HEK293 (cell line): Measurements from ENCODE around the gene BID.

Source experiments
- CTCF ChIA-PET: fragments of 350-600 bp; formaldehyde crosslinking; extraction: SDS; loops from one replicate; lab custom pipeline; 2021; ENCODE audit warnings: antibody characterized with exemption; lab: Yijun Ruan, JAX
- POLR2A ChIA-PET: fragments of 300-600 bp; formaldehyde crosslinking; extraction: SDS; loops from one replicate; lab custom pipeline; 2020; ENCODE audit warnings: antibody characterized with exemption, inconsistent platforms; lab: Yijun Ruan, JAX
- H3K27ac ChIP-seq: fragments of 200-500 bp; sonication (Bioruptor generic); 2 replicates; pipeline ENCODE4 v1.5.1; 2014; ENCODE audit warnings: low read depth, low read length, control low read depth, inconsistent platforms; ENCODE audit errors: extremely low read depth
- H3K36me3 ChIP-seq, 2 experiments: fragments of 200-500 bp in 1 of 2; sonication (Bioruptor generic) in 1 of 2; 1 replicate in 1 of 2; 2 replicates in 1 of 2; pipeline ENCODE4 v1.5.1; 2014 to 2017; ENCODE audit warnings: inconsistent platforms in 2 of 2, low read length in 2 of 2; ENCODE audit not compliant: control insufficient read depth in 2 of 2, insufficient read depth in 1 of 2
- H3K4me1 ChIP-seq: fragments of 200-500 bp; sonication (Bioruptor generic); 2 replicates; pipeline ENCODE4 v1.5.1; 2014; ENCODE audit warnings: mild to moderate bottlenecking, low read length, inconsistent platforms; ENCODE audit not compliant: control insufficient read depth, insufficient read depth
- H3K4me3 ChIP-seq: 2 replicates; pipeline ENCODE4 v1.5.1; 2011; ENCODE audit warnings: low read depth, mild to moderate bottlenecking, control low read depth, low read length, moderate library complexity
- H3K9me3 ChIP-seq: fragments of 200-500 bp; sonication (Bioruptor generic); 2 replicates; pipeline ENCODE4 v1.5.1; 2014; ENCODE audit warnings: low read depth, low read length, inconsistent platforms; ENCODE audit not compliant: control insufficient read depth, insufficient read depth
- SETDB1 ChIP-seq: IDR thresholded peaks from one replicate; pipeline ENCODE4 v1.6.1; 2017; ENCODE audit warnings: mild to moderate bottlenecking, low read length, moderate library complexity, mixed read lengths; ENCODE audit not compliant: insufficient read length
- SP3 ChIP-seq: fragments of 450-650 bp; formaldehyde crosslinking; IDR thresholded peaks from 2 replicates; pipeline ENCODE4 v1.5.1; 2016; ENCODE audit warnings: missing biosample characterization, missing genetic modification characterization
- ZNF174 ChIP-seq: fragments of 450-650 bp; formaldehyde crosslinking; IDR thresholded peaks from 2 replicates; pipeline ENCODE4 v1.5.0; 2017; ENCODE audit warnings: missing biosample characterization, mild to moderate bottlenecking, missing genetic modification characterization
- ZNF202 ChIP-seq: fragments of 450-650 bp; formaldehyde crosslinking; IDR thresholded peaks from 2 replicates; pipeline ENCODE4 v1.5.1; 2016; ENCODE audit warnings: missing biosample characterization, missing genetic modification characterization, borderline replicate concordance
- ZNF394 ChIP-seq: fragments of 450-650 bp; formaldehyde crosslinking; IDR thresholded peaks from 2 replicates; pipeline ENCODE4 v1.5.1; 2016; ENCODE audit warnings: missing biosample characterization, missing genetic modification characterization, mild to moderate bottlenecking, moderate library complexity, borderline replicate concordance
- ZNF404 ChIP-seq: fragments of 450-650 bp; formaldehyde crosslinking; IDR thresholded peaks from 2 replicates; pipeline ENCODE4 v1.5.1; 2017; ENCODE audit warnings: missing biosample characterization, missing genetic modification characterization
- ZNF561 ChIP-seq: fragments of 450-650 bp; IDR thresholded peaks from 2 replicates; pipeline ENCODE4 v1.5.1; 2018; ENCODE audit warnings: missing biosample characterization, missing genetic modification characterization, borderline replicate concordance
- ZNF776 ChIP-seq: fragments of 450-650 bp; formaldehyde crosslinking; IDR thresholded peaks from 2 replicates; pipeline ENCODE4 v1.5.0; 2017; ENCODE audit warnings: missing biosample characterization, missing genetic modification characterization, borderline replicate concordance
- ZSCAN30 ChIP-seq: fragments of 450-650 bp; IDR thresholded peaks from 2 replicates; pipeline ENCODE4 v1.5.1; 2018; ENCODE audit warnings: missing biosample characterization, mild to moderate bottlenecking, missing genetic modification characterization, moderate library complexity
- TF ChIP-seq, protein P1 (sequence below): fragments of 450-650 bp; formaldehyde crosslinking; IDR thresholded peaks from 2 replicates; pipeline ENCODE4 v1.5.1; 2016; ENCODE audit warnings: missing biosample characterization, missing genetic modification characterization
- TF ChIP-seq, protein P2 (sequence below): fragments of 450-650 bp; formaldehyde crosslinking; IDR thresholded peaks from 2 replicates; pipeline ENCODE4 v1.5.1; 2017; ENCODE audit warnings: missing biosample characterization, missing genetic modification characterization
- TF ChIP-seq, protein P3 (sequence below): fragments of 450-650 bp; formaldehyde crosslinking; IDR thresholded peaks from 2 replicates; pipeline ENCODE4 v1.5.1; 2016; ENCODE audit warnings: missing biosample characterization, missing genetic modification characterization, borderline replicate concordance
- TF ChIP-seq, protein P4 (sequence below): fragments of 450-650 bp; formaldehyde crosslinking; IDR thresholded peaks from 2 replicates; pipeline ENCODE4 v1.5.1; 2016; ENCODE audit warnings: missing biosample characterization, missing genetic modification characterization
- TF ChIP-seq, protein P5 (sequence below): fragments of 450-650 bp; formaldehyde crosslinking; IDR thresholded peaks from 2 replicates; pipeline ENCODE4 v1.5.1; 2016; ENCODE audit warnings: missing biosample characterization, missing genetic modification characterization
- TF ChIP-seq, protein P6 (sequence below): fragments of 450-650 bp; formaldehyde crosslinking; IDR thresholded peaks from 2 replicates; pipeline ENCODE4 v1.5.1; 2016; ENCODE audit warnings: missing biosample characterization, missing genetic modification characterization, borderline replicate concordance
- TF ChIP-seq, protein P7 (sequence below): fragments of 450-650 bp; formaldehyde crosslinking; IDR thresholded peaks from 2 replicates; pipeline ENCODE4 v1.5.1; 2016; ENCODE audit warnings: missing biosample characterization, missing genetic modification characterization

BID gene

DNA sequence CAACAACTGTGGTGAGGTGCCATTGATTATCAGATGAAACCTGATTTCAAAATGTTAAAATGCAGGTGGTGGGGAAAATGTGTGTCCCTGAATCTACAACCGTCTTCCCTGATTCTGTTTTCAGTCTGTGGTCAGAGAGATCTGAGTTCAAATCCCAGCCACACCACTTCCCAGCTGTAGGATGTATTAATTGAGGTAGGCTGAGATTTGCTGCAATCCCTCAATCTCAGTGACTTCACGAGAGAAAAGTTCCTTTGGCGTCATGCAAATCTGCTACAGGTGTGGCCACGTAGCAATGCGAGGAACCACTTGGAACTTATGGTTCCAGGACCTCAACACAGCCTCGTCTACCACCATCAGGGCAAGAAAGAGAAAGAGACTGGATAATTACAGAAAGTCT is 79.5 kb downstream of the BID start:
- Histone ChIP-seq H3K36me3 (peaks cover 0 to 12% of the 10 kb centered on the region in 2 experiments), H3K27ac (no peak overlapping the region), H3K4me3 (no peak overlapping the region)
- TF ChIP-seq, protein P1, sequence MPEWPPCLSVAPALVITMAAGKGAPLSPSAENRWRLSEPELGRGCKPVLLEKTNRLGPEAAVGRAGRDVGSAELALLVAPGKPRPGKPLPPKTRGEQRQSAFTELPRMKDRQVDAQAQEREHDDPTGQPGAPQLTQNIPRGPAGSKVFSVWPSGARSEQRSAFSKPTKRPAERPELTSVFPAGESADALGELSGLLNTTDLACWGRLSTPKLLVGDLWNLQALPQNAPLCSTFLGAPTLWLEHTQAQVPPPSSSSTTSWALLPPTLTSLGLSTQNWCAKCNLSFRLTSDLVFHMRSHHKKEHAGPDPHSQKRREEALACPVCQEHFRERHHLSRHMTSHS (tag by site-specific recombination) = no peak
- TF ChIP-seq ZNF202 (tag by site-specific recombination) = no peak
- TF ChIP-seq, protein P2, sequence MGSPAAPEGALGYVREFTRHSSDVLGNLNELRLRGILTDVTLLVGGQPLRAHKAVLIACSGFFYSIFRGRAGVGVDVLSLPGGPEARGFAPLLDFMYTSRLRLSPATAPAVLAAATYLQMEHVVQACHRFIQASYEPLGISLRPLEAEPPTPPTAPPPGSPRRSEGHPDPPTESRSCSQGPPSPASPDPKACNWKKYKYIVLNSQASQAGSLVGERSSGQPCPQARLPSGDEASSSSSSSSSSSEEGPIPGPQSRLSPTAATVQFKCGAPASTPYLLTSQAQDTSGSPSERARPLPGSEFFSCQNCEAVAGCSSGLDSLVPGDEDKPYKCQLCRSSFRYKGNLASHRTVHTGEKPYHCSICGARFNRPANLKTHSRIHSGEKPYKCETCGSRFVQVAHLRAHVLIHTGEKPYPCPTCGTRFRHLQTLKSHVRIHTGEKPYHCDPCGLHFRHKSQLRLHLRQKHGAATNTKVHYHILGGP (tag by site-specific recombination) = no peak
- TF ChIP-seq, protein P3, sequence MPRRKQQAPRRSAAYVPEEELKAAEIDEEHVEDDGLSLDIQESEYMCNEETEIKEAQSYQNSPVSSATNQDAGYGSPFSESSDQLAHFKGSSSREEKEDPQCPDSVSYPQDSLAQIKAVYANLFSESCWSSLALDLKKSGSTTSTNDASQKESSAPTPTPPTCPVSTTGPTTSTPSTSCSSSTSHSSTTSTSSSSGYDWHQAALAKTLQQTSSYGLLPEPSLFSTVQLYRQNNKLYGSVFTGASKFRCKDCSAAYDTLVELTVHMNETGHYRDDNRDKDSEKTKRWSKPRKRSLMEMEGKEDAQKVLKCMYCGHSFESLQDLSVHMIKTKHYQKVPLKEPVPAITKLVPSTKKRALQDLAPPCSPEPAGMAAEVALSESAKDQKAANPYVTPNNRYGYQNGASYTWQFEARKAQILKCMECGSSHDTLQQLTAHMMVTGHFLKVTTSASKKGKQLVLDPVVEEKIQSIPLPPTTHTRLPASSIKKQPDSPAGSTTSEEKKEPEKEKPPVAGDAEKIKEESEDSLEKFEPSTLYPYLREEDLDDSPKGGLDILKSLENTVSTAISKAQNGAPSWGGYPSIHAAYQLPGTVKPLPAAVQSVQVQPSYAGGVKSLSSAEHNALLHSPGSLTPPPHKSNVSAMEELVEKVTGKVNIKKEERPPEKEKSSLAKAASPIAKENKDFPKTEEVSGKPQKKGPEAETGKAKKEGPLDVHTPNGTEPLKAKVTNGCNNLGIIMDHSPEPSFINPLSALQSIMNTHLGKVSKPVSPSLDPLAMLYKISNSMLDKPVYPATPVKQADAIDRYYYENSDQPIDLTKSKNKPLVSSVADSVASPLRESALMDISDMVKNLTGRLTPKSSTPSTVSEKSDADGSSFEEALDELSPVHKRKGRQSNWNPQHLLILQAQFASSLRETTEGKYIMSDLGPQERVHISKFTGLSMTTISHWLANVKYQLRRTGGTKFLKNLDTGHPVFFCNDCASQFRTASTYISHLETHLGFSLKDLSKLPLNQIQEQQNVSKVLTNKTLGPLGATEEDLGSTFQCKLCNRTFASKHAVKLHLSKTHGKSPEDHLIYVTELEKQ (tag by site-specific recombination) = no peak
- no peak for TF ChIP-seq ZSCAN30 (tag by site-specific recombination)
- no peak for TF ChIP-seq SETDB1
- no peak for TF ChIP-seq ZNF561
- TF ChIP-seq, protein P4, sequence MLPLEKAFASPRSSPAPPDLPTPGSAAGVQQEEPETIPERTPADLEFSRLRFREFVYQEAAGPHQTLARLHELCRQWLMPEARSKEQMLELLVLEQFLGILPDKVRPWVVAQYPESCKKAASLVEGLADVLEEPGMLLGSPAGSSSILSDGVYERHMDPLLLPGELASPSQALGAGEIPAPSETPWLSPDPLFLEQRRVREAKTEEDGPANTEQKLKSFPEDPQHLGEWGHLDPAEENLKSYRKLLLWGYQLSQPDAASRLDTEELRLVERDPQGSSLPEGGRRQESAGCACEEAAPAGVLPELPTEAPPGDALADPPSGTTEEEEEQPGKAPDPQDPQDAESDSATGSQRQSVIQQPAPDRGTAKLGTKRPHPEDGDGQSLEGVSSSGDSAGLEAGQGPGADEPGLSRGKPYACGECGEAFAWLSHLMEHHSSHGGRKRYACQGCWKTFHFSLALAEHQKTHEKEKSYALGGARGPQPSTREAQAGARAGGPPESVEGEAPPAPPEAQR (tag by site-specific recombination) = no peak
- TF ChIP-seq ZNF394 (tag by site-specific recombination) = no peak
- no peak for TF ChIP-seq ZNF404 (tag by site-specific recombination)
- TF ChIP-seq, protein P5, sequence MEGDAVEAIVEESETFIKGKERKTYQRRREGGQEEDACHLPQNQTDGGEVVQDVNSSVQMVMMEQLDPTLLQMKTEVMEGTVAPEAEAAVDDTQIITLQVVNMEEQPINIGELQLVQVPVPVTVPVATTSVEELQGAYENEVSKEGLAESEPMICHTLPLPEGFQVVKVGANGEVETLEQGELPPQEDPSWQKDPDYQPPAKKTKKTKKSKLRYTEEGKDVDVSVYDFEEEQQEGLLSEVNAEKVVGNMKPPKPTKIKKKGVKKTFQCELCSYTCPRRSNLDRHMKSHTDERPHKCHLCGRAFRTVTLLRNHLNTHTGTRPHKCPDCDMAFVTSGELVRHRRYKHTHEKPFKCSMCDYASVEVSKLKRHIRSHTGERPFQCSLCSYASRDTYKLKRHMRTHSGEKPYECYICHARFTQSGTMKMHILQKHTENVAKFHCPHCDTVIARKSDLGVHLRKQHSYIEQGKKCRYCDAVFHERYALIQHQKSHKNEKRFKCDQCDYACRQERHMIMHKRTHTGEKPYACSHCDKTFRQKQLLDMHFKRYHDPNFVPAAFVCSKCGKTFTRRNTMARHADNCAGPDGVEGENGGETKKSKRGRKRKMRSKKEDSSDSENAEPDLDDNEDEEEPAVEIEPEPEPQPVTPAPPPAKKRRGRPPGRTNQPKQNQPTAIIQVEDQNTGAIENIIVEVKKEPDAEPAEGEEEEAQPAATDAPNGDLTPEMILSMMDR = no peak
- no peak for TF ChIP-seq ZNF174 (tag by site-specific recombination)
- TF ChIP-seq, protein P6, sequence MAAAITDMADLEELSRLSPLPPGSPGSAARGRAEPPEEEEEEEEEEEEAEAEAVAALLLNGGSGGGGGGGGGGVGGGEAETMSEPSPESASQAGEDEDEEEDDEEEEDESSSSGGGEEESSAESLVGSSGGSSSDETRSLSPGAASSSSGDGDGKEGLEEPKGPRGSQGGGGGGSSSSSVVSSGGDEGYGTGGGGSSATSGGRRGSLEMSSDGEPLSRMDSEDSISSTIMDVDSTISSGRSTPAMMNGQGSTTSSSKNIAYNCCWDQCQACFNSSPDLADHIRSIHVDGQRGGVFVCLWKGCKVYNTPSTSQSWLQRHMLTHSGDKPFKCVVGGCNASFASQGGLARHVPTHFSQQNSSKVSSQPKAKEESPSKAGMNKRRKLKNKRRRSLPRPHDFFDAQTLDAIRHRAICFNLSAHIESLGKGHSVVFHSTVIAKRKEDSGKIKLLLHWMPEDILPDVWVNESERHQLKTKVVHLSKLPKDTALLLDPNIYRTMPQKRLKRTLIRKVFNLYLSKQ (tag by site-specific recombination) = no peak
- TF ChIP-seq ZNF776 (tag by site-specific recombination) = no peak
- no peak for TF ChIP-seq SP3 (tag by site-specific recombination)
- TF ChIP-seq, protein P7, sequence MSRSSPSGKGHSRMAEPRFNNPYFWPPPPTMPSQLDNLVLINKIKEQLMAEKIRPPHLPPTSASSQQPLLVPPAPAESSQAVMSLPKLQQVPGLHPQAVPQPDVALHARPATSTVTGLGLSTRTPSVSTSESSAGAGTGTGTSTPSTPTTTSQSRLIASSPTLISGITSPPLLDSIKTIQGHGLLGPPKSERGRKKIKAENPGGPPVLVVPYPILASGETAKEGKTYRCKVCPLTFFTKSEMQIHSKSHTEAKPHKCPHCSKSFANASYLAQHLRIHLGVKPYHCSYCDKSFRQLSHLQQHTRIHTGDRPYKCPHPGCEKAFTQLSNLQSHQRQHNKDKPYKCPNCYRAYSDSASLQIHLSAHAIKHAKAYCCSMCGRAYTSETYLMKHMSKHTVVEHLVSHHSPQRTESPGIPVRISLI (tag by site-specific recombination) = no peak
- TF ChIP-seq, all 188 proteins: peak for 0
- ChIA-PET CTCF (no interaction called here), POLR2A (no interaction called here)
- no peaks in the 10 kb centered on the region for H3K9me3 ChIP-seq
- no peaks in the 10 kb centered on the region for H3K4me1 ChIP-seq
